Esophagus squamous epithelium (tissue), 5 donors: ENCODE data around the gene ACP7. TPM values are rescaled to one million over a fixed set of nuclear protein-coding genes. Genes with fewer than 3 reads are reported as not detected.

Experiments used
- DNase-seq: peaks from one replicate; lab custom pipeline; 2025; lab: John Stamatoyannopoulos, UW
- H3K27ac ChIP-seq, 4 donors: fragments of 200-600 bp; sonication (generic); one replicate each; pipeline ENCODE4 v1.5.1; 2016 to 2019; ENCODE audit warnings: mild to moderate bottlenecking in 1 of 4
- H3K27me3 ChIP-seq, 4 donors: fragments of 200-600 bp; sonication (generic); 1 replicate in 3 of 4; 2 replicates in 1 of 4; pipeline versions ENCODE4 v1.5.1 to v1.6.0; 2017 to 2021; ENCODE audit warnings: antibody characterized with exemption in 1 of 4
- H3K36me3 ChIP-seq, 3 donors: fragments of 200-600 bp; sonication (generic); one replicate each; pipeline ENCODE4 v1.5.1; 2016 to 2019
- H3K4me1 ChIP-seq, 3 donors: fragments of 200-600 bp; sonication (generic); one replicate each; pipeline ENCODE4 v1.5.1; 2017 to 2019
- H3K4me3 ChIP-seq, 4 donors: fragments of 200-600 bp; sonication (generic); 1 replicate in 3 of 4; 2 replicates in 1 of 4; pipeline ENCODE4 v1.5.1; 2016 to 2019; ENCODE audit warnings: mild to moderate bottlenecking in 2 of 4, moderate library complexity in 1 of 4
- H3K9me3 ChIP-seq, 3 donors: fragments of 200-600 bp; sonication (generic); one replicate each; pipeline ENCODE4 v1.5.1; 2016 to 2019
- POLR2A ChIP-seq, 4 donors: fragments of 450-650 bp; IDR thresholded peaks; one replicate each; pipeline ENCODE4 v1.6.1; 2017; ENCODE audit warnings: antibody characterized with exemption in 4 of 4, mild to moderate bottlenecking in 4 of 4, moderate library complexity in 3 of 4
- WGBS, 2 donors: methylation state at CpG; one replicate each; pipeline ENCODE4 v1.1.5; 2018; 5-methylcytosine and 5-hydroxymethylcytosine counted together
- intact Hi-C: fragments of 100-400 bp; cut with DNase I; formaldehyde crosslinking; loops from one replicate; pipeline ENCODE4 v1.15.0; 2022
- total RNA-seq, 4 donors: library from RNA; depleted of rRNA; stranded (reverse); fragments of >200 nt; gene quantifications; one replicate each; pipeline ENCODE4 v1.1.0, GENCODE V29; 2016
- TF ChIP-seq, protein P1 (sequence below), 6 experiments: fragments of 450-650 bp in 4 of 6; fragments of 200-600 bp in 2 of 6; sonication (generic) in 2 of 6; IDR thresholded peaks; one replicate each; pipeline ENCODE4 v1.5.1; 2016 to 2019; ENCODE audit warnings: antibody characterized with exemption in 6 of 6, mild to moderate bottlenecking in 4 of 6, moderate library complexity in 4 of 6
- donor health status: DM: yes; HTN: yes; CAD: no.

Gene ACP7
- total RNA-seq, 4 donors from 2014 or later = 0.19 to 0.57 (median 0.40) TPM; not detected in 1

DNA sequence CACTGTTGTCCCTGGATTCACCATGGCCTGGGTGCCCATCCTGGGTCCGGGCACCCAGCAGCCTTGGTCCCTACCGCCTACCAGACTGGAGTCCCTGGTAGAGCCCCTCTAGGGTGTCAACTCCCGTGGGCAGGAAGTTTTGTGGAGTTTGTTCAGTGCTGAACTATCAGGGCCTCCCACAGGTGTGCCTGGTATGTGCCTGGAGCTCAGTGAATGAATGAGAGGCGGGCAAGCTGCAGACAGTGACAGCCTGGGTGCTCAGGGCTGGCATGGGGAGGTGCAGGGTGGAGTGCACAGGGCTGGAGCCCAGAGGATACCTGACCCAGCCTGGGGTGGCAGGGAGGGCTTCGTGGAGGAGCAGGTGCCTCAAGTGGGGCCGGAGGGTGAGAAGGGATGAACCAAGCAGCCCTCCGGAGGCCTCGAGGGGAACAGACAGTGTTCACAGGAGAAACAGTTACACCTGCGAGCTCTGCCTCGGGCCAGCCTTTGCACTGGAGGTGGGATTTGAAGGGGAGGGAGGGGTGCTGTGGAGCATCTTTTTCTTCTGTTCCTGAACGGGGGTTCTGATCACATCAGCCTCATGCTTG lies 71.0 kb downstream of the ACP7 start:
- Histone ChIP-seq H3K36me3 (no peaks in the 10 kb centered on the region), H3K27me3 (no peaks in the 10 kb centered on the region), H3K9me3 (no peaks in the 10 kb centered on the region), H3K4me1 (peaks cover 37 to 88% (median 47%) of the 10 kb centered on the region in 3 donors), H3K4me3 (peak overlapping the region in 1 of 4 donors; percentile 1), H3K27ac (peak overlapping the region; percentile 58 to 89 (median 84))
- WGBS, 2 donors = 63 to 79% methylated on average over 5 of the region's 11 CpGs
- no peak for DNase-seq
- TF ChIP-seq POLR2A (IDR thresholded peaks at IDR 0.05) = no peak
- TF ChIP-seq, protein P1, sequence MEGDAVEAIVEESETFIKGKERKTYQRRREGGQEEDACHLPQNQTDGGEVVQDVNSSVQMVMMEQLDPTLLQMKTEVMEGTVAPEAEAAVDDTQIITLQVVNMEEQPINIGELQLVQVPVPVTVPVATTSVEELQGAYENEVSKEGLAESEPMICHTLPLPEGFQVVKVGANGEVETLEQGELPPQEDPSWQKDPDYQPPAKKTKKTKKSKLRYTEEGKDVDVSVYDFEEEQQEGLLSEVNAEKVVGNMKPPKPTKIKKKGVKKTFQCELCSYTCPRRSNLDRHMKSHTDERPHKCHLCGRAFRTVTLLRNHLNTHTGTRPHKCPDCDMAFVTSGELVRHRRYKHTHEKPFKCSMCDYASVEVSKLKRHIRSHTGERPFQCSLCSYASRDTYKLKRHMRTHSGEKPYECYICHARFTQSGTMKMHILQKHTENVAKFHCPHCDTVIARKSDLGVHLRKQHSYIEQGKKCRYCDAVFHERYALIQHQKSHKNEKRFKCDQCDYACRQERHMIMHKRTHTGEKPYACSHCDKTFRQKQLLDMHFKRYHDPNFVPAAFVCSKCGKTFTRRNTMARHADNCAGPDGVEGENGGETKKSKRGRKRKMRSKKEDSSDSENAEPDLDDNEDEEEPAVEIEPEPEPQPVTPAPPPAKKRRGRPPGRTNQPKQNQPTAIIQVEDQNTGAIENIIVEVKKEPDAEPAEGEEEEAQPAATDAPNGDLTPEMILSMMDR (IDR thresholded peaks at IDR 0.05) = no peak
- intact Hi-C loops = no loop called here

DNA sequence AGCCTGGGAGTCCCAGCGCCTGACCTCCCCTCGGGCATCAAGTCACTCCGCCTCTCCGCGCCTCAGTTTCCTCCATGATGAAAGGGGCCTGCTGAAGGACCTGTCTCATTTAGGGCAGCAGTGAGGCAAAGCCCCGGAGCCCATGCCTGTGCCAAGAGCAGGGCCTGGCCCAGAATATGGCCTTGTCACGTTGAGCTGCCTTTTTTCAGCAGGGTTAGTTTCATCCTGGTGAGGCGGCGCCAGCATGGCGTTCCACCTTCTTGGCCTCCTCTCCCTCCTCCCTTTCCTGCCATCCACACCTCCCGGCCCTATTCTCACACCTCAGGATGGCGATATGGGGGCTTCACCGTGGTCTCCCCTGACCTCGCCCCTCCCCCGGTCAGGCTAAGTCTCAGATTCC lies 71.6 kb downstream of the ACP7 start:
- H3K36me3 ChIP-seq = no peaks in the 10 kb centered on the region
- no peaks in the 10 kb centered on the region for H3K9me3 ChIP-seq
- intact Hi-C loops = no loop called here
- peak overlapping the region; percentile 46 to 89 (median 84) for H3K27ac ChIP-seq
- no peaks in the 10 kb centered on the region for H3K27me3 ChIP-seq
- 62 to 67% methylated on average over 6 to 8 of the region's 15 CpGs for WGBS, 2 donors
- DNase-seq = no peak
- H3K4me3 ChIP-seq = no peak overlapping the region
- peaks cover 42 to 93% (median 52%) of the 10 kb centered on the region in 3 donors for H3K4me1 ChIP-seq
- no peak for TF ChIP-seq POLR2A (IDR thresholded peaks at IDR 0.05)

DNA sequence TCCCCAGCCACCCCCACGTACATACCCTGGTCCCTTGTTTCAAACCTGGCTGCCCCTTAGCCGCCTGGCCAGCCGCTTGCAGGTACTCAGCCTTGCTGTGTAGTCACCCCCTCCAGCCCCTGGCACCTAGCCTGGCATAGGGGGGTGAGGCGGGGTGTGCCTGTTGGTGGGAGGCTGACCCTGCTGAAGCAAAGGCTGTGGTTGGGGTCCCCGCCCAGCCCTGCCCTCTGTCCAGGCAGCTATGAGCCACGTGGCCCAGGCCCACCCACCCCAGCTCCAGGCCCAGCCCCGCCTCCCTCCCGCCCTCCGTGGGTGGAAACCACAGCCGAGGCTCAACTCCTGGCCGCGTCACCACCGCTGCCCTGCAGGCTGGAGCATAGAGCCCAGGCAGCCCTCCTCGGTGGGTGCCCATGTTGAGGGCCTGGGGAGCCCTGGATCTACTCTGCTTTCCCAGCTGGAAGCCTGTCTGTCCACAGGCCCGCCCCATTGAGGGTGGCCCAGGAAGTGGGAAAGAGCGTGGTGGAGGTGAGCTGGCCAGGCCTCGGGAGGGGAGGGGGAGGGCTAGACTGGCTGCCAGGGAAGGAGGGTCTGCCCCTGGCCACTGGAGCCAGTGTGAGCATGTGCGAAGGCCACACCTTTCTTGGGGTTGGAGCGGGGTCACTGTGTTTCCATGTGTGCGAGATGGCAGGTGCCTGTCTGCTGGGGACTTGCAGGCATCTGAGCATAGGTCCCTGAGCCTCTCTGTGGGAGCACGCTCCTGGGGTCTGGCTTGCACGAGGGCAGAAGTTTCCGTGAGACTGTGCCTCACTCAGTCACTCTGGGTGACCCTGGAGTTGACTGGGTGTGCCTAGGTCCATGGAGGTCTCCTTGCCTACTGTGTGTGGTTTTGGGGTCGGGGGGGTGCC lies 72.4 kb downstream of the ACP7 start:
- no peak for DNase-seq
- Histone ChIP-seq H3K9me3 (no peaks in the 10 kb centered on the region), H3K36me3 (no peaks in the 10 kb centered on the region), H3K4me1 (peaks cover 50 to 100% (median 60%) of the 10 kb centered on the region in 3 donors), H3K27ac (peak overlapping the region; percentile 46 to 89 (median 84)), H3K4me3 (peak overlapping the region in 2 of 4 donors; percentile 25 to 38), H3K27me3 (no peaks in the 10 kb centered on the region)
- intact Hi-C loops = no loop called here
- 50 to 60% methylated on average over 3 to 6 of the region's 24 CpGs for WGBS, 2 donors
- no peak for TF ChIP-seq POLR2A (IDR thresholded peaks at IDR 0.05)
- TF ChIP-seq, protein P1 (IDR thresholded peaks at IDR 0.05) = no peak

DNA sequence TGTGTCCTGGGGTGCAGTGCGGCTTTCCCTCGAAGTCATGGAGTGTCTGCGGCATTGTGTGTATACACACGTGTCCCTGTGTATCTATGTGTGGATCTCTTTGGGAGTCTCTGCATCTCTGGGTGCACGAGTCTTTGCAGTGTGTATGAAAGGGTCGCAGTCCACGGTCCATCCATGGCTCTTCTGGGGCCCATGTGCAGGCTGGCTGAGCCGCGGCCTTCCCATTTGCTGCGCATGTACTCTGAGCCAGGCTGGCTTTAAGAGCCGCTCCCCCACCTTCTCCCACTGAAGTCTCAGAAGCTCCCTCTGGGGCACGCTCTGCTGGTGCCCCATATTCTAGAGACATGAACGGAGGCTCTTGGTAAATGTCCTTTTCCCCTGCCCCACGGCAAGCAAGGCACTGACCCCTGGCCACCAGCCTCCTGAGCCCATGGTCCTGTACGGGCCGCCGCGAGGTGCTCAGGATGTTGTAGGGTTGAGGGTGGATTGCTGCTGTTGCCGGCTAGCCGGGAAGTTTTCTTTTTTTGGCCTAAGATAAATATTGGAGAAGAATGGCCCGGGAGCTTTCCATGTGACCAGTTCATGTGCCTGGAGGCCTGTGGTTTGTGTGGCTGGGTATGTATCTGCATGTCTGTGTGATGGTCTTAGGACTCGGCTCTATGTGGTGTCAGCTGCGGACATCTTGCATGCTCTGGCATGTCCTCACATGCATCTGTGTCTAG lies 73.3 kb downstream of the ACP7 start:
- peaks cover 50 to 99% (median 61%) of the 10 kb centered on the region in 3 donors for H3K4me1 ChIP-seq
- H3K4me3 ChIP-seq = peak overlapping the region in 1 of 4 donors; percentile 25
- H3K27me3 ChIP-seq = no peaks in the 10 kb centered on the region
- TF ChIP-seq POLR2A (IDR thresholded peaks at IDR 0.05) = no peak
- TF ChIP-seq, protein P1 (IDR thresholded peaks at IDR 0.05) = no peak
- H3K27ac ChIP-seq = peak overlapping the region in 1 of 4 donors; percentile 88
- no peaks in the 10 kb centered on the region for H3K9me3 ChIP-seq
- 58 to 65% methylated on average over 12 to 14 of the region's 23 CpGs for WGBS, 2 donors
- intact Hi-C loops = no loop called here
- H3K36me3 ChIP-seq = no peaks in the 10 kb centered on the region
- DNase-seq = no peak

DNA sequence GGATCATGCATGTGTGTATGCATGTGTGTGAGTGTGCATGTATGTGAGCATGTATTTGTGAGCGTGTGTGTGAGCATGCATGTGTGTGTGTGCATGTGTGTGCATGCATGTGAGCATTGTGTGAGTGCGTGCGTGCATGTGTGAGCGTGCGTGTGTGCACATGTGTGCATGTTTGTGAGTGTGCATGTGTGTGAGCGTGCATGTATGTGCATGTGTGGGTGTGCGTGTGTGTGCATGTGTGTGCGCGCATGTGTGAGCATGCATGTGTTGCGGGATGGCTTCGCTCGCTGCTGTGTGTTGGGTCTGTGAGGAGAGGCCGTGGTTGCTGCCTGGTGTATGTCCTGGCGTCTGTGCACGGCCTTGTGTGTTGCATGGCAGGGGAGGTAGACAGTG lies 73.8 kb downstream of the ACP7 start:
- no peak overlapping the region for H3K27ac ChIP-seq
- 86 to 92% methylated on average over 14 of the region's 15 CpGs for WGBS, 2 donors
- H3K36me3 ChIP-seq = no peaks in the 10 kb centered on the region
- H3K9me3 ChIP-seq = no peaks in the 10 kb centered on the region
- peaks cover 50 to 96% (median 61%) of the 10 kb centered on the region in 3 donors for H3K4me1 ChIP-seq
- no peak overlapping the region for H3K4me3 ChIP-seq
- TF ChIP-seq, protein P1 (IDR thresholded peaks at IDR 0.05) = no peak
- no peak for TF ChIP-seq POLR2A (IDR thresholded peaks at IDR 0.05)
- DNase-seq = no peak
- H3K27me3 ChIP-seq = no peaks in the 10 kb centered on the region
- intact Hi-C loops = no loop called here
